ENCODE results near the gene PRKAR1B. TPM values are rescaled to one million over a fixed set of nuclear protein-coding genes. Genes with fewer than 3 reads are reported as not detected.

PRKAR1B gene
- total RNA-seq, 2 experiments from 2014 or later, result 22.5 to 41.6 TPM

GRCh38 chr7:549066-549890 lies 177.8 kb downstream of the PRKAR1B start:
- H3K27ac ChIP-seq (ENCODE audit: low read depth, low read length, poor library complexity, severe bottlenecking), result no peak overlapping the region
- CTCF ChIA-PET (ENCODE audit: unreplicated experiment), result no interaction called here
- no peaks in the 10 kb centered on the region for H3K9me2 ChIP-seq (ENCODE audit: insufficient read depth, low read length)
- POLR2A ChIA-PET, result no interaction called here
- H3K4me2 ChIP-seq (ENCODE audit: low read length), result no peak overlapping the region
- TF ChIP-seq EZH2phosphoT487 (IDR thresholded peaks at IDR 0.05; ENCODE audit: borderline replicate concordance, low read depth, low read length) (no peak), CTCF (conservative IDR thresholded peaks at IDR 0.05; ENCODE audit: low read length) (no peak)
- intact Hi-C loops (cut with micrococcal nuclease; ENCODE audit: unreplicated experiment), result no loop called here
- no TSS peak for BruUV-seq (replicated peaks)
- no peaks in the 10 kb centered on the region for H3K79me2 ChIP-seq (ENCODE audit: insufficient read depth, low read depth, low read length)
- H3K4me1 ChIP-seq (ENCODE audit: insufficient read depth, low read length, poor library complexity, severe bottlenecking), result no peaks in the 10 kb centered on the region
- no peak overlapping the region for H3K4me3 ChIP-seq (ENCODE audit: low read depth, low read length, poor library complexity, severe bottlenecking)
- no peak overlapping the region for H2AFZ ChIP-seq (ENCODE audit: low read length)
- no peak for DNase-seq (ENCODE audit: low spot score)
- no peaks in the 10 kb centered on the region for H3K36me3 ChIP-seq (ENCODE audit: insufficient read depth, low read length)
- H3K9me3 ChIP-seq (ENCODE audit: low read length), result no peaks in the 10 kb centered on the region
- H4K20me1 ChIP-seq (ENCODE audit: insufficient read depth, low read length), result no peaks in the 10 kb centered on the region

GRCh38 chr7:548401-548800 lies 178.7 kb downstream of the PRKAR1B start:
- Histone ChIP-seq H4K20me1 (ENCODE audit: insufficient read depth, low read length) (no peaks in the 10 kb centered on the region), H3K79me2 (ENCODE audit: insufficient read depth, low read depth, low read length) (no peaks in the 10 kb centered on the region), H3K9me3 (ENCODE audit: low read length) (no peaks in the 10 kb centered on the region), H3K27ac (ENCODE audit: low read depth, low read length, poor library complexity, severe bottlenecking) (no peak overlapping the region), H3K4me2 (ENCODE audit: low read length) (no peak overlapping the region), H3K9me2 (ENCODE audit: insufficient read depth, low read length) (no peaks in the 10 kb centered on the region), H3K4me3 (ENCODE audit: low read depth, low read length, poor library complexity, severe bottlenecking) (no peak overlapping the region), H2AFZ (ENCODE audit: low read length) (no peak overlapping the region), H3K4me1 (ENCODE audit: insufficient read depth, low read length, poor library complexity, severe bottlenecking) (no peaks in the 10 kb centered on the region), H3K36me3 (ENCODE audit: insufficient read depth, low read length) (no peaks in the 10 kb centered on the region)
- ChIA-PET POLR2A (no interaction called here), CTCF (ENCODE audit: unreplicated experiment) (no interaction called here)
- DNase-seq (ENCODE audit: low spot score), result no peak
- intact Hi-C loops (cut with micrococcal nuclease; ENCODE audit: unreplicated experiment), result no loop called here
- BruUV-seq (replicated peaks), result no TSS peak
- TF ChIP-seq CTCF (conservative IDR thresholded peaks at IDR 0.05; ENCODE audit: low read length) (no peak), EZH2phosphoT487 (IDR thresholded peaks at IDR 0.05; ENCODE audit: borderline replicate concordance, low read depth, low read length) (no peak)

- ChIA-PET POLR2A (no interaction called here), CTCF (ENCODE audit: unreplicated experiment) (no interaction called here)
- Histone ChIP-seq H3K9me2 (ENCODE audit: insufficient read depth, low read length) (no peaks in the 10 kb centered on the region), H3K4me1 (ENCODE audit: insufficient read depth, low read length, poor library complexity, severe bottlenecking) (no peaks in the 10 kb centered on the region), H3K4me3 (ENCODE audit: low read depth, low read length, poor library complexity, severe bottlenecking) (no peak overlapping the region), H3K27ac (ENCODE audit: low read depth, low read length, poor library complexity, severe bottlenecking) (no peak overlapping the region), H4K20me1 (ENCODE audit: insufficient read depth, low read length) (no peaks in the 10 kb centered on the region), H3K36me3 (ENCODE audit: insufficient read depth, low read length) (no peaks in the 10 kb centered on the region), H3K79me2 (ENCODE audit: insufficient read depth, low read depth, low read length) (no peaks in the 10 kb centered on the region), H3K9me3 (ENCODE audit: low read length) (no peaks in the 10 kb centered on the region), H3K4me2 (ENCODE audit: low read length) (no peak overlapping the region), H2AFZ (ENCODE audit: low read length) (no peak overlapping the region)
- BruUV-seq (replicated peaks), result no TSS peak
- DNase-seq (ENCODE audit: low spot score), result no peak
- TF ChIP-seq CTCF (conservative IDR thresholded peaks at IDR 0.05; ENCODE audit: low read length) (no peak), EZH2phosphoT487 (IDR thresholded peaks at IDR 0.05; ENCODE audit: borderline replicate concordance, low read depth, low read length) (no peak)
- intact Hi-C loops (cut with micrococcal nuclease; ENCODE audit: unreplicated experiment), result no loop called here
Measured at GRCh38 chr7:545470-545869, 181.6 kb downstream of the PRKAR1B start.
